HL-60 (cell line): ENCODE data around the gene YPEL5.

ENCODE experiments used
- CTCF ChIP-seq: IDR thresholded peaks from one replicate; pipeline ENCODE4 v1.5.1; 2011; ENCODE audit warnings: low read length, control low read depth, inconsistent platforms; ENCODE audit not compliant: insufficient read depth
- GABPA ChIP-seq: IDR thresholded peaks from 2 replicates; pipeline ENCODE4 v1.6.1; 2012; ENCODE audit warnings: low read depth
- POLR2AphosphoS5 ChIP-seq: IDR thresholded peaks from 2 replicates; pipeline ENCODE4 v1.6.1; 2012; ENCODE audit warnings: low read depth

- no peak for TF ChIP-seq CTCF
- no peak for TF ChIP-seq GABPA
- TF ChIP-seq POLR2AphosphoS5: no peak
These were observed 2.7 kb downstream of the YPEL5 start for GRCh38 chr2:30149513-30149912.
